A375 (cell line): ENCODE measurements around the gene TMEFF2. TPM values are rescaled to one million over a fixed set of nuclear protein-coding genes. Genes with fewer than 3 reads are reported as not detected.

Experiments used
- total RNA-seq: library from RNA; depleted of rRNA; stranded (reverse); fragments of >200 nt; shearing (Covaris generic); gene quantifications from 2 replicates; pipeline ENCODE4 v1.2.3, GENCODE V29; 2014; rRNA removed

Gene TMEFF2
- 0.08 and 0.40 TPM in 2 replicates for total RNA-seq

GRCh38 chr2:192194866-192195547, at the start of gene TMEFF2:
Gene TMEFF2 (minus strand): TSS chr2:192194933. CDS start chr2:192194524, 409 bp downstream.

